ENCODE measurements around the gene TSC2.

TSC2 gene

DNA sequence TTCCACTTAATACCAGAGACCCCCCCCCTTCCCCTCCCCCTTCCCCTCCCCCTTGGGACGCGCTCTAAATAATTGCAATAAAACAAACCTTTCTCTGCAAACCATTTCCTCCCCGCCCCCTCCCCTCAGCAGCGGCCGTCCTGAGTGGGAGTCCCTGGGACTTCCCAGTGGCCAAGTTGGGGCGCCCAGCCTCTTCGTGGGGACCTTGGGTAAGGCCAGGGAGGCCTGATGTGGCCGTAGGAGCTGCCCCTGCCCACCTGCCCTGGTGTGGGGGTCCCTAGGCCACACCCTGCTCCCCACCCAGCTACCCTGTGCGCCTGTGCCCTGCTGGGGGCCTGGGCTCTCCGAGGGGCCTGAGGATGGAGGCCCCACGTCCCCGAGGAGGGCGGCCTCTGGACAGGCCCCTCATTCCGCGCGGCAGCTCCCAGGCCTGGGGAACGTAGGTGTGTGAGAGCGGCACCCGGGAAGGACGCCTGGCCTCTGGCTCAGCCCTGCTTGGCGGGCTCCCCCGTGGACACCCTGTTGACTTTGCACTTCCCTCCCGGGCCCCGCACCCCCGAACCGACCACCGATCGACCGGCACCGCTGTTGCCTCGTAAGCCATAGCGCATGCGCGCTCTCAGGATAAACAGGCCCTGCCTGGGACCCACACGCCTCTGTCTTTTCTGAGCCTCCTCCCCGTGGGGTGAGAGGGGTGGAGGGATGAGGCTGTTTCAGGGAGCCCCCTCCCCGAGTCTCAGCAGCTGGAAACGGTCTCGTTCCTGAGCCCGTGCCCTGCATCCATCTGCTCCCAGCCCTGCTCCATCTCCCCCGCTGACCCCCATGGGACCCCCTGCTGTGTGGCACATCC is 9.2 kb upstream of the TSC2 start:
- intact Hi-C loops (cut with DNase I): no loop called here
- no peak for DNase-seq

DNA sequence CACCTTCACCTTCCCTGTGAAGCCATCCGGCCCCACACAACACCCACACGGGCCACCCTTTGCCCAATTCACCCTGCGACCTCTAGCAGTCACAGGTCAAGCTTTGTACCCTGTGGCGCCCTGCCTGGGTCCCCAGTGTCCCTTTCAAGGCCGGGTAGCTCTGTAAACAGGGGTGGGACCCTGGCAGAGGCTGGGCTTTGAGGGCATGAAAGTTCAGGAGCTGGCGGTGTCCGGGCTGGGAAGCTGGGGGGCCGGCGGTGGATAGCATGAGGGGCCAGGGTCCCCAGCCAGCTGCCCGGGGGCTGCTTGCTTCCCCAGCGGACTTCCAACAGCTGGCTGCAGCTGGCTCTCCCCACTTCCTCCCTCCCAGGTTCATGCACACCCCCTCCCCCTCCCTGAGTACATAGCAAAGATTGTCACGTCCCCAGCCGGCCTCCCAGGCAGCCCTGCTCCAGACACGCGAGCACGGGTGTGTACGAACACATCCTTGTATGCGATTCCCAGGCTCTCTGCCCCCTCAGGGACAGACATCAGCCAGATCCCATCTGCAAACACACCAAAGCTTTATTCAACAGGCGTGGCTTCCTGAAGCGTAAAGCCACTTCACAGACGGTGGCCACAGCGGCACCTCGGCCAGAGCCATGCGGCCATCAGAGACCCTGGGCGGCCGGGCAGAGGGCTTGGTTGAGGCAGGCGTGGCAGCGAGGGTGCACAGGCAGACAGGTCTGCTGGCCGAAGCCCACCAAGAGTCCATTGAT is 8.3 kb upstream of the TSC2 start:
- DNase-seq: no peak
- intact Hi-C loops (cut with DNase I): no loop called here

GRCh38 chr16:2040041-2040786 is 7.6 kb upstream of the TSC2 start:
- intact Hi-C loops (cut with DNase I): no loop called here

GRCh38 chr16:2040787-2041522 is 6.8 kb upstream of the TSC2 start:
- intact Hi-C loops (cut with DNase I): no loop called here
- DNase-seq: peak in 4 of 42 donors; percentile 7 to 56 (median 44)

More at GRCh38 chr16:2040041-2040786, 7.6 kb upstream of the TSC2 start:
- no peak for DNase-seq

GRCh38 chr16:2042171-2042985 is 5.4 kb upstream of the TSC2 start:
- intact Hi-C loops (cut with DNase I): no loop called here
- peak in 1 of 42 donors; percentile 16 for DNase-seq

- intact Hi-C loops (cut with DNase I): no loop called here
- no peak for DNase-seq
These were observed 4.7 kb upstream of the TSC2 start for GRCh38 chr16:2042986-2043666.

DNA sequence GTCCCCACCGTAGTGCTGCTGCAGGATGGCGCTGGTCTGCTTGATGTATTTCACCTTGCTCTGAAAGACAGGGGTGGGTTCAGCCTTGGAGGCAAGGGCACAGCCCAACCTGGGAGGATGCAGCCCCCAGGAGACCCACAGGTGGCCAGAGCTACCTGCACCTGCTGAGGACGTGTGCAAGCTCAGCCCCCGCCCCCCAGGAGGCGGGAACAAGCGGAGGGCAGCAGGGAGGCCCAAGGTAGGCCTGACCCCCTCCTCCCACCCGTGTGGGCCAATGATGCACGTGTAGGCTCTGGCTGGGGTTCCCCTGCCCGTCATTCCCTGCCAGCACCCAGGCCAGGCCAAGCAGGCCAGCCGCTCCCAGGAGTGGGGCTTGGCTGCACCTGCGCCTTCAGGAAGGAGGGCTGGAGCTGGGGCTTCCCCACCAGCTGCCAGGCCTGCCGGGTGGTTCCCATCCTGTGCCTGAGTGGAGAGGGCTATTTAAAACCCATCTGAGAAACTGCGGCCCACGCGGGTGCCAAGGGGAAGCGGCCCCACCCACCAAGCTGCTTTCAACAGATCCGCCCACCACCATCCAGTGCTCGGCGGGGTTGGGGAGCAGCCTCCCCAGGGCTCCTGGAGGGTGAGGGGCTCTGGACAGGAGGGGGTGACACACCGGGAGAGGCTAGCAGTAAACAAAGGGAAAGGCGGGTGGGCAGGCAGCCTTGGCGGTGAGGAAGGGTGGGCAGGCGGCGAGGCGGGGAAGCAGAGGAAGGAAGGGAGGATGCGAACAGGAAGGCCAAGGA is 3.9 kb upstream of the TSC2 start:
- intact Hi-C loops (cut with DNase I): no loop called here
- peak; percentile 40 to 91 (median 74) for DNase-seq

GRCh38 chr16:2044541-2044940 is 3.2 kb upstream of the TSC2 start:
- intact Hi-C loops (cut with DNase I): no loop called here

DNA sequence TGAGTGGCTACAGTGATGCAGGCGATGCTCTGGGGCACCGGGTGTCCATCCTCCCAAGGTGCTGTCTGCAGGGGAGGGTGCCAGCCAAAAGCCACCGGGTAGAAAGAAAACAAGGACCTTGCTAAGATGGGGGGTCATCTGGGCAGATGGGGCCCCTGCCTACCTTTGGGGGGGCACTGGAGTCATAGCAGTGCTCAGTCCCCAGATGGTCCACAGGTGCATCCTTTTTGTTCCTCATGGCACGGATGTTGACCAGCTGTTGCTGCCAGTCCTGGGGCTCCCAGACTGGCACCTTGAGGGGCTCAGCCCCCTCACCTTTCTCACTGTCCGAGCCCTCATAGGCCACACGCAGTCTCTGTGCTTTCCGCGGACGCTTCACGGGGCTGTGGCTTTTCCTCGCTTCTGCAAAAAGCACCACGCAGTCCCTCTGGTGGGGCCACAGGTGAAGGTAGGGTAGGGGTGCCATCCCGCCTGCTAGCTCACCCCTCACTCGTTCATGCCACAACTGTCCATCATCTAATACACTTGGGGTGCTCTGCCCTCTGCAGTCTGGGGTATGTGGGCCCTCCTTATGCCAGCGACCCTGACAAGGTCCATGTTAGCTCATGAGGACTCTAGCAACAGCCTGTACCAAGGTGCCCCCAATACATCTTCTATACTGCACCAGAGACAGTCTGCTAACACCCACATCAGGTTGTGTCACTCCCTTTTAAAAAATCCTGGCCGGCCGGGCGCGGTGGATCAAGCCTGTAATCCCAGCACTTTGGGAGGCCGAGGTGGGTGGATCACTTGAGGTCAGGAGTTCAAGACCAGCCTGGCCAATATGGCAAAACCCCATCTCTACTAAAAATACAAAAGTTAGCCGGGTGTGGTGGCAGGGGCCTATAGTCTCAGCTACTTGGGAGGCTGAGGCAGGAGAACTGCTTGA is 1.6 kb upstream of the TSC2 start:
- intact Hi-C loops (cut with DNase I): no loop called here

More at GRCh38 chr16:2044541-2044940, 3.2 kb upstream of the TSC2 start:
- no peak for DNase-seq

GRCh38 chr16:2046893-2047329 is 874 bp upstream of the TSC2 start:
- DNase-seq: peak in 2 of 42 donors; percentile 38 to 46
- intact Hi-C loops (cut with DNase I): no loop called here

More for the DNA sequence above, 1.6 kb upstream of the TSC2 start:
- DNase-seq: no peak

- intact Hi-C loops (cut with DNase I): no loop called here
- peak in 2 of 42 donors; percentile 19 to 36 for DNase-seq
These were observed 345 bp downstream of the TSC2 start for GRCh38 chr16:2048116-2048543.

GRCh38 chr16:2053211-2053610 is 5.4 kb downstream of the TSC2 start:
- intact Hi-C loops (cut with DNase I): no loop called here
- DNase-seq: no peak

DNA sequence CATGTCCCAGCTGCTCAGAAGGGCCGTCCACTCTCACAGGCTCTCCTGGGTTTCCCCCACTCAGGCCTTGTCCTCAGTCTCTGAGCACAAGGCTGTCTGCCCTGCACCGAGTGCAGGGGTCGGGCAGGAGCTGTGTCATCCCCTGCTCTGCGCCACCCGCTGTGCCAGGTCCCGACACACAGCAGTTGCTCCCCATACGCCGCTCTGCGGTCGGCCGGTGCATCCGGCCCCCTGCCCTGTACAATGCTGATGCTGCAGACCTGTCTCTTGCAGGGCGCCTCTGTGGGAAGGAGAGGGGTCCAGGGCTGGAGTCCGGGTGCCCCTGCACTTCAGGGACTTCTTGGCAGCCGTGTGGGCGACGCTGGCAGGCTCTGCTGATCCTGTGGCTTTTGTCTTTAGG is 6.1 kb downstream of the TSC2 start:
- intact Hi-C loops (cut with DNase I): no loop called here
- no peak for DNase-seq

DNA sequence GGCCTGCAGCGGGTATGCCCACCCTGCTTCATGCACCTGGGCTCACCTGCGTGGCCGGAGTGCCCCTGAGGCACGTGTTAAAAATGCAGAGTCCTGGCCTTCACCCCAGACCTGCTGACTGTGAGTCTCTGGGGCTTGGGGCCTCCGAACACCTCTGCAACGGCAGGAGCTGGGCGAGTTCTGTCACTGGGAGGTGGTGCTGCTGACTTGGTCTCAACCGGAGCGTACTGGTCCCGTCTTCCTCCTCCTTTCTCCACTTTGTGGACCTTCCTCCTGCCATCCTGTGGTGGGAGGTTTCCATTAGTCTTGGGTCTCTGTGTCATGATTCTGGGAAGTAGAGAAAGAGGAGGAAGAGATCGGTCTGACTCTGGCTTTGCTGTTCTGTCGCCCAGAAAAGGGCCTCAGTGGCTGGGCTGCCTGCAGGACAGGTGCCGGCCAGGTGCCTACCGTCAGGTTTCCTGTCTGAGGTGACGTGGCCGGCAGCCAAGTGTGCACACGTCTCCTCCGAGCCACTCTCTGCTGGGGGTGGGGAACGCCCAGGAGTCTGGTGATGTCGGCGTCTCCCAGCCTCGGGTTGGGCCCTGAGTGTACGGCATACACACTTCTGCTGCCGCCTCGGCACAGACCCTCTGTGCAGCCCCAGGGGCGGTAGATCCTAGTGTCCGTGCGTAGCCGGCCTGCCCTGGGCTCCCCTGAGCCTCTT is 6.9 kb downstream of the TSC2 start:
- intact Hi-C loops (cut with DNase I): no loop called here
- no peak for DNase-seq

GRCh38 chr16:2056077-2056476 is 8.3 kb downstream of the TSC2 start:
- intact Hi-C loops (cut with DNase I): no loop called here
- peak in 29 of 42 donors; percentile 21 to 82 (median 43) for DNase-seq
